Measurements from ENCODE around the gene NR5A2.

DNA sequence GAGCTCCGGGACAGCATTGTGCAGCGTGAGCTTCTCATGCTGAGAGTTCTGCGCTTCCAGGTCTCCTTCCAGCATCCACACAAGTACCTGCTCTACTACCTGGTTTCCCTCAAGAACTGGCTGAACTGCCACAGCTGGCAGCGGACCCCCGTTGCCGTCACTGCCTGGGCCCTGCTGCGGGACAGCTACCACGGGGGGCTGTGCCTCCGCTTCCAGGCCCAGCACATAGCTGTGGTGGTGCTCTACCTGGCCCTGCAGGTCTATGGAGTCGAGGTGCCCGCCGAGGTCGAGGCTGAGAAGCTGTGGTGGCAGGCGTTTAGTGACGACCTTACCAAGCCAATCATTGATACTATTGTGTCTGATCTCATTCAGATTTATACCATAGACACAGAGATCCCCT lies 186.4 kb downstream of the NR5A2 start:
- TF ChIP-seq, protein P1, sequence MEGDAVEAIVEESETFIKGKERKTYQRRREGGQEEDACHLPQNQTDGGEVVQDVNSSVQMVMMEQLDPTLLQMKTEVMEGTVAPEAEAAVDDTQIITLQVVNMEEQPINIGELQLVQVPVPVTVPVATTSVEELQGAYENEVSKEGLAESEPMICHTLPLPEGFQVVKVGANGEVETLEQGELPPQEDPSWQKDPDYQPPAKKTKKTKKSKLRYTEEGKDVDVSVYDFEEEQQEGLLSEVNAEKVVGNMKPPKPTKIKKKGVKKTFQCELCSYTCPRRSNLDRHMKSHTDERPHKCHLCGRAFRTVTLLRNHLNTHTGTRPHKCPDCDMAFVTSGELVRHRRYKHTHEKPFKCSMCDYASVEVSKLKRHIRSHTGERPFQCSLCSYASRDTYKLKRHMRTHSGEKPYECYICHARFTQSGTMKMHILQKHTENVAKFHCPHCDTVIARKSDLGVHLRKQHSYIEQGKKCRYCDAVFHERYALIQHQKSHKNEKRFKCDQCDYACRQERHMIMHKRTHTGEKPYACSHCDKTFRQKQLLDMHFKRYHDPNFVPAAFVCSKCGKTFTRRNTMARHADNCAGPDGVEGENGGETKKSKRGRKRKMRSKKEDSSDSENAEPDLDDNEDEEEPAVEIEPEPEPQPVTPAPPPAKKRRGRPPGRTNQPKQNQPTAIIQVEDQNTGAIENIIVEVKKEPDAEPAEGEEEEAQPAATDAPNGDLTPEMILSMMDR (IDR thresholded peaks at IDR 0.05; ENCODE audit: low read depth, low read length), result no peak
- no peak for TF ChIP-seq POLR2A (IDR thresholded peaks at IDR 0.05; ENCODE audit: extremely low read depth, insufficient read length)
- TF ChIP-seq MAX (IDR thresholded peaks at IDR 0.05; ENCODE audit: low read depth, low read length), result no peak
- TF ChIP-seq MYC (IDR thresholded peaks at IDR 0.05; ENCODE audit: low read depth, low read length), result no peak

All from NB4 (cell line).